ENCODE measurements around the gene PDZD2. TPM values are rescaled to one million over a fixed set of nuclear protein-coding genes. Genes with fewer than 3 reads are reported as not detected.

The PDZD2 gene
- total RNA-seq, 5 donors from 2014 or later (not counting 1 experiment from before 2014, with no cell fraction given): 0.66 to 2.2 (median 1.2) TPM

DNA sequence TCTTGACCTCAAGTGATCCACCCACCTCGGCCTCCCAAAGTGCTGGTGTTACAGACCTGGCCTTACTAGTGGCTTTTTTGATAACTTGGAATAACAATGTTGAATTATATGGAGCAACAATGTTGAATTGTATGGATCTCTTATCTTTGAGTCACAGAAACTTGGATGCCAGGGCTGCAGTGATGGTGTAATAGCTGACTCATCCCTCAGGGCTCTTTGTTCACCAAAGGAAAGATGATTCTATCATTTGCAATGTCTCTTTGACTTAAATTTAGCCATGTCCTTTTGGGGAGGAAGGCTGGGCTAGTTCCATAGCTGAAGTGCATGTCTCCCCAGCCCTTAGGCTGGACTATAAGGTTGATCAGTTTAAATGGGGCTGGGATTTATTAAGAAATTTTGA lies 172.3 kb downstream of the PDZD2 start:
- Mint-ChIP-seq H3K27ac (no peak overlapping the region), H3K4me1 (no peaks in the 10 kb centered on the region), H3K9me3 (no peaks in the 10 kb centered on the region), H3K4me3 (no peak overlapping the region), H3K27me3 (peaks cover 0 to 2% of the 10 kb centered on the region in 2 donors), H3K36me3 (no peaks in the 10 kb centered on the region)
- Histone ChIP-seq H3K4me1 (ENCODE audit: control insufficient read depth in 1 of 2, extremely low read depth in 1 of 2, insufficient read depth in 2 of 2, low read length in 2 of 2) (no peaks in the 10 kb centered on the region), H3K27me3 (replicated peaks in 1 of 2; ENCODE audit: control insufficient read depth in 2 of 2, extremely low read depth in 1 of 2, insufficient read depth in 2 of 2, low read length in 1 of 2) (no peaks in the 10 kb centered on the region), H3K27ac (ENCODE audit: low read length) (no peak overlapping the region), H3K9me3 (no peaks in the 10 kb centered on the region), H3K36me3 (ENCODE audit: control insufficient read depth in 2 of 2, extremely low read depth in 1 of 2, insufficient read depth in 1 of 2, low read length in 1 of 2) (no peaks in the 10 kb centered on the region), H3K4me3 (ENCODE audit: control insufficient read depth in 1 of 2, extremely low read depth in 1 of 2, low read length in 1 of 2) (no peak overlapping the region)
- ChIA-PET POLR2A (no interaction called here), CTCF (no interaction called here)
- 40% methylated on average over 1 of the region's 1 CpG for WGBS (ENCODE audit: insufficient coverage)
- ATAC-seq (replicated peaks in 1 of 4) (no peak), DNase-seq (no peak)

DNA sequence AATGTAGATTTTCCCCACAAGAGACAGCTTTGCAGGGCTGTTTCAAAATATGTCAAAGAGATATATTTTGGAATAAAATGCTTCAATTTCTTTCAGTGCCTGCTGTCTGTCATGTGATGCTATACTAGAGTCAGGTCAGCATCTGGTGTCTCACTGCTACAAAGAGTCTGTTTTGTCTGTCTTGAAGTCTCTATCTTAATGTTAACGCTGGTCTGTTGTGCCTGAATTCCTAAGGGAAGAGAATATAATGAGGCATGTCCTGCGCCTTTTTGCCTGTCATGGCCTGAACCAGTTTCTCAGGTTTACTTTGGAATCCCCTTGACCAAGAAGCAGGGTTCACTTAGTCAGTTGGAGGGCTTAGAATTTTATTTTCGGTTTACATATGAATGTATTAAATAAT lies 176.4 kb downstream of the PDZD2 start:
- Mint-ChIP-seq H3K9me3 (no peaks in the 10 kb centered on the region), H3K27me3 (no peaks in the 10 kb centered on the region), H3K27ac (no peak overlapping the region), H3K4me1 (no peaks in the 10 kb centered on the region), H3K36me3 (no peaks in the 10 kb centered on the region), H3K4me3 (no peak overlapping the region)
- ATAC-seq (replicated peaks in 1 of 4) (no peak), DNase-seq (no peak)
- POLR2A ChIA-PET: no interaction called here
- CTCF ChIA-PET: no interaction called here
- Histone ChIP-seq H3K27ac (ENCODE audit: low read length) (no peak overlapping the region), H3K4me1 (ENCODE audit: control insufficient read depth in 1 of 2, extremely low read depth in 1 of 2, insufficient read depth in 2 of 2, low read length in 2 of 2) (no peaks in the 10 kb centered on the region), H3K27me3 (replicated peaks in 1 of 2; ENCODE audit: control insufficient read depth in 2 of 2, extremely low read depth in 1 of 2, insufficient read depth in 2 of 2, low read length in 1 of 2) (no peaks in the 10 kb centered on the region), H3K9me3 (no peaks in the 10 kb centered on the region), H3K36me3 (ENCODE audit: control insufficient read depth in 2 of 2, extremely low read depth in 1 of 2, insufficient read depth in 1 of 2, low read length in 1 of 2) (no peaks in the 10 kb centered on the region), H3K4me3 (ENCODE audit: control insufficient read depth in 1 of 2, extremely low read depth in 1 of 2, low read length in 1 of 2) (no peak overlapping the region)
- WGBS (ENCODE audit: insufficient coverage): 86% methylated on average over 2 of the region's 3 CpGs

DNA sequence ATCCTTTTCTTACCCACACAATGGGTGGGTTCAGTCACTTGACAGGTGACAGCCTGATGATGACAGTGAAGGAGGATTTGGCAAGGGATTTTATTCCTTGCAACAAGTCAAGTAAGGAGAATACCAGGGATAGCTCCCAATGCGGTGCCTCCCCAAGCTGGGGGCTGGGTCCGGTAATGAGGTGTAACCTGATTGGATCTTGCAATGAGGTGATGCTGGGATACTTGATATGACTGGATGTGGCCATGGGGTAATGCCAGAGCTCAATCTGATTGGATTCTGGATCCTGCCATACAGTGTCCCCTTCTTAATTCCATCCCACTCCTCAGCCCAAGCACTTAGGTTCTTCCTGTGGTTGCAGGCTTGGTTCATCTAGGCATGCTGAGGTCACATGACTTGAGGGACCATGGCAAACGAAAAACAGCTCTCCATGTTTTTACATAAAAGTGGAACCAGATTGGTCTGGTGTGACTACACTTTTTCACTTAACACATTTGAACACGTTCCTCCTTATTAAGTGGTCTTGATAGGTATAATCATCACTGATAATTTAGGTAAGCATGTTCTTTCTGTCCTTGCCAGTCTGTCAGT lies 181.1 kb downstream of the PDZD2 start:
- DNase-seq: no peak
- Mint-ChIP-seq H3K36me3 (no peaks in the 10 kb centered on the region), H3K27me3 (peaks cover 0 to 8% of the 10 kb centered on the region in 2 donors), H3K9me3 (no peaks in the 10 kb centered on the region), H3K4me1 (no peaks in the 10 kb centered on the region), H3K27ac (no peak overlapping the region), H3K4me3 (no peak overlapping the region)
- Histone ChIP-seq H3K27ac (ENCODE audit: low read length) (no peak overlapping the region), H3K36me3 (ENCODE audit: control insufficient read depth in 2 of 2, extremely low read depth in 1 of 2, insufficient read depth in 1 of 2, low read length in 1 of 2) (no peaks in the 10 kb centered on the region), H3K4me1 (ENCODE audit: control insufficient read depth in 1 of 2, extremely low read depth in 1 of 2, insufficient read depth in 2 of 2, low read length in 2 of 2) (no peaks in the 10 kb centered on the region), H3K27me3 (replicated peaks in 1 of 2; ENCODE audit: control insufficient read depth in 2 of 2, extremely low read depth in 1 of 2, insufficient read depth in 2 of 2, low read length in 1 of 2) (no peaks in the 10 kb centered on the region), H3K4me3 (ENCODE audit: control insufficient read depth in 1 of 2, extremely low read depth in 1 of 2, low read length in 1 of 2) (no peak overlapping the region), H3K9me3 (no peaks in the 10 kb centered on the region)
- ChIA-PET POLR2A (interaction anchor here in 1 of 2 donors (0.6 kb wide), 1 partner anchor 10 kb away, joined by 6 read pairs; no protein-coding TSS in a partner anchor), CTCF (no interaction called here)
- ATAC-seq (replicated peaks in 1 of 4): no peak
- WGBS (ENCODE audit: insufficient coverage): 50% methylated on average over 2 of the region's 4 CpGs

DNA sequence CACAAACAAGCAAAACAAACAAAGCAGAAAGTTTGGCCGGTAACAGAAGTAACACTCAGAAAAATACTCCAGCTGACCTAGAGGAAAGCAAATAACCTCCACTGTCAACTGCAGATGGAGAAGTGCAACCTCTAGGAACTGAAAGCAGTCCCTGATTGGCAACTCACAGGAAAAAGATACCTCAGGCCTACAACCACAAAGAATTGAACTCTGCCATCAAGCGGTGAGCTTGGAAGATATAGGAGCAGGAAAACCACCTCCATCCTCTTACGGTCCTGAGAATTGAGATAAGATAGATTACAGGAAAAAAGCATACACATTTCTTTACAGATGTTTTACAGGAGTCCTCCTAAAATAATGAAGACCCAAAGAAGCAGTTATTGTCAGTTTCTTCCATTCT lies 184.5 kb downstream of the PDZD2 start:
- H3K9me3 ChIP-seq: no peaks in the 10 kb centered on the region
- Mint-ChIP-seq H3K9me3 (peaks cover 0 to 8% (median 0%) of the 10 kb centered on the region in 3 donors), H3K36me3 (no peaks in the 10 kb centered on the region), H3K4me1 (peaks cover 2 to 8% (median 6%) of the 10 kb centered on the region in 3 donors), H3K27me3 (peaks cover 0 to 10% of the 10 kb centered on the region in 2 donors), H3K27ac (no peak overlapping the region), H3K4me3 (no peak overlapping the region)
- WGBS (ENCODE audit: insufficient coverage): 25% methylated on average over 1 of the region's 3 CpGs
- DNase-seq (no peak), ATAC-seq (replicated peaks in 1 of 4) (no peak)
- H3K4me3 ChIP-seq (ENCODE audit: control insufficient read depth in 1 of 2, extremely low read depth in 1 of 2, low read length in 1 of 2): no peak overlapping the region
- CTCF ChIA-PET: interaction anchor here in 1 of 2 donors (0.6 to 2.1 kb wide), 3 partner anchors 138 to 269 kb away, joined by 3 to 10 read pairs (median 3); no protein-coding TSS in a partner anchor
- H3K4me1 ChIP-seq (ENCODE audit: control insufficient read depth in 1 of 2, extremely low read depth in 1 of 2, insufficient read depth in 2 of 2, low read length in 2 of 2): peaks cover 0 to 5% of the 10 kb centered on the region in 2 experiments
- H3K36me3 ChIP-seq (ENCODE audit: control insufficient read depth in 2 of 2, extremely low read depth in 1 of 2, insufficient read depth in 1 of 2, low read length in 1 of 2): no peaks in the 10 kb centered on the region
- no peak overlapping the region for H3K27ac ChIP-seq (ENCODE audit: low read length)
- H3K27me3 ChIP-seq (replicated peaks in 1 of 2; ENCODE audit: control insufficient read depth in 2 of 2, extremely low read depth in 1 of 2, insufficient read depth in 2 of 2, low read length in 1 of 2): no peaks in the 10 kb centered on the region
- POLR2A ChIA-PET: no interaction called here

DNA sequence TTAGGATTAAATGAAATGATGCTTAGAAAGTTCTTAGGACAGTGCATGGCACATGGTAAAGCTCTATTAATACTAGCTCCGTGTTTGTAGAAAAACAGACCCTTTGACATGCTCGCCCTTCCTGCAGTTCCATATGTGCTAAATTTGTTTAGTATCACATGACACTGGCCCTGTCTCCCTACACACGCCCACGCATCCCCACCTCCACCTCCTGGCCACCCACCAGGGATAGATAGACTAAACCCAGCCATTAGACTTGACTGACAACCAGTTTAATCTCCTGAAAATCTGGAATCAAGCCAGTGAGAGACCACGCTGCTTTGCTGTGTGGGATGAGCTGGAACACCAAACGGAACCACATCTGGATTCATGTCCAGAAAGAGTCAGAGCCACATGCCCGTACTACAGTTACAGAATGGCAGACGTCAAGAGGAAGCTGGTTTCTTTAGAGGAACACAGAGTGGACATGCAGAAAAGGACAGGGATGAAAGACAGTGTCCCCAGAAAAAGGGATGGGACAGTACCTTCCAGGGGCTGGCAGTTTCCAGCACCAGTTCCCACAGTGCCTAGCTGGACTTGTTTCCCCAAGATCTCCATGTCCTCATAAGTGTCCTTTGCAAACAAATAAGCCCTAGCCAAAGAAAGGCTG lies 186.1 kb downstream of the PDZD2 start:
- no peak overlapping the region for H3K4me3 Mint-ChIP-seq

DNA sequence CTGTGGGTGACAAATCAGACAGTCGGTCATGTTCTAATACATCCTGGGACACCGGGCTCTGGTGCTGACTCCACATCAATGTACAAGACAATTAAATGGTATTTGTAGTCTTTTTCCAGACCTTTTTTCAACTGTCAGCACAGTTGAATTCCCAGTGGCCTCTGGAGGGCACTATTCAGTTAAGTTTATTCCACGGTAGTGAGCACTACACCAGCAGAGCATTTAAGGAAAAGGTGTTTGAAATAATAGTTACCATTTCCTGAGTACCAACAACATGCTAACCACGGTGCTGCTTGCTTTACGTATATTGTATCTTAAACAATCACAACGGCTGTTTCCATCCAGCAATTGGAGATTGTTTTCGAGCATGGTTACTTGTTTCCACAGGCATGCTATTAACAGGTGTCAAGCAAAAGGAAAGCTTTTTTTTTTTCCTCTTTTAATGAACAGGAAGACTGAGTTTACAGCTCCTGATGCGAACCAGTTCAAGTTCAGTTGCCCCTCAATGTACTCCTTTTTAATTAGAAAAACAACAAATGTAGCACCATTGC lies 186.7 kb downstream of the PDZD2 start:
- H3K9me3 ChIP-seq: no peaks in the 10 kb centered on the region
- no peaks in the 10 kb centered on the region for H3K36me3 Mint-ChIP-seq
- DNase-seq (peak in 30 of 35 experiments; percentile 2 to 65 (median 25)), ATAC-seq (replicated peaks in 1 of 4) (peak; percentile 64 to 96 (median 81))
- H3K27me3 Mint-ChIP-seq: peaks cover 0 to 10% of the 10 kb centered on the region in 2 donors
- POLR2A ChIA-PET: no interaction called here
- peak overlapping the region in 2 of 3 donors; percentile 34 to 37 for H3K4me3 Mint-ChIP-seq
- WGBS (ENCODE audit: insufficient coverage): no CpG with 5 or more reads among the region's 8 CpGs
- no peaks in the 10 kb centered on the region for H3K36me3 ChIP-seq (ENCODE audit: control insufficient read depth in 2 of 2, extremely low read depth in 1 of 2, insufficient read depth in 1 of 2, low read length in 1 of 2)
- CTCF ChIA-PET: interaction anchor here (0.6 to 2.6 kb wide), 5 partner anchors 35 to 267 kb away, joined by 4 to 15 read pairs (median 10); no protein-coding TSS in a partner anchor
- peaks cover 0 to 5% of the 10 kb centered on the region in 2 experiments for H3K4me1 ChIP-seq (ENCODE audit: control insufficient read depth in 1 of 2, extremely low read depth in 1 of 2, insufficient read depth in 2 of 2, low read length in 2 of 2)
- H3K27ac Mint-ChIP-seq: no peak overlapping the region
- H3K27ac ChIP-seq (ENCODE audit: low read length): no peak overlapping the region
- no peak overlapping the region for H3K4me3 ChIP-seq (ENCODE audit: control insufficient read depth in 1 of 2, extremely low read depth in 1 of 2, low read length in 1 of 2)
- no peaks in the 10 kb centered on the region for H3K27me3 ChIP-seq (replicated peaks in 1 of 2; ENCODE audit: control insufficient read depth in 2 of 2, extremely low read depth in 1 of 2, insufficient read depth in 2 of 2, low read length in 1 of 2)
- H3K9me3 Mint-ChIP-seq: peaks cover 0 to 10% (median 3%) of the 10 kb centered on the region in 3 donors
- peaks cover 2 to 8% (median 6%) of the 10 kb centered on the region in 3 donors for H3K4me1 Mint-ChIP-seq

More for the DNA sequence above, 186.1 kb downstream of the PDZD2 start:
- H3K36me3 Mint-ChIP-seq: no peaks in the 10 kb centered on the region
- 57% methylated on average over 5 of the region's 8 CpGs for WGBS (ENCODE audit: insufficient coverage)
- peaks cover 0 to 10% of the 10 kb centered on the region in 2 donors for H3K27me3 Mint-ChIP-seq
- no peak overlapping the region for H3K4me3 ChIP-seq (ENCODE audit: control insufficient read depth in 1 of 2, extremely low read depth in 1 of 2, low read length in 1 of 2)
- no peak overlapping the region for H3K27ac ChIP-seq (ENCODE audit: low read length)
- H3K36me3 ChIP-seq (ENCODE audit: control insufficient read depth in 2 of 2, extremely low read depth in 1 of 2, insufficient read depth in 1 of 2, low read length in 1 of 2): no peaks in the 10 kb centered on the region
- H3K4me1 Mint-ChIP-seq: peaks cover 2 to 8% (median 6%) of the 10 kb centered on the region in 3 donors
- ATAC-seq (replicated peaks in 1 of 4): no peak
- no peaks in the 10 kb centered on the region for H3K9me3 ChIP-seq
- ChIA-PET CTCF (interaction anchor here (0.6 to 2.6 kb wide), 6 partner anchors 34 to 268 kb away, joined by 3 to 15 read pairs (median 8); no protein-coding TSS in a partner anchor), POLR2A (no interaction called here)
- H3K4me1 ChIP-seq (ENCODE audit: control insufficient read depth in 1 of 2, extremely low read depth in 1 of 2, insufficient read depth in 2 of 2, low read length in 2 of 2): peaks cover 0 to 5% of the 10 kb centered on the region in 2 experiments
- H3K9me3 Mint-ChIP-seq: peaks cover 0 to 8% (median 2%) of the 10 kb centered on the region in 3 donors
- H3K27me3 ChIP-seq (replicated peaks in 1 of 2; ENCODE audit: control insufficient read depth in 2 of 2, extremely low read depth in 1 of 2, insufficient read depth in 2 of 2, low read length in 1 of 2): no peaks in the 10 kb centered on the region
- DNase-seq: no peak
- no peak overlapping the region for H3K27ac Mint-ChIP-seq

Data from T-cell (primary cell).